D721Med (cell line): ENCODE results near the gene OTOR.

Experiments used
- DNase-seq: peaks from one replicate; pipeline ENCODE4 v3.0.0; 2011; ENCODE audit warnings: low spot score; ENCODE audit not compliant: insufficient read length
- FAIRE-seq: peaks from 2 replicates; lab custom pipeline; 2011; peaks lifted over from hg19 to GRCh38; lab: Jason Lieb, UNC
- CTCF ChIP-seq: IDR thresholded peaks from 2 replicates; pipeline ENCODE4 v1.5.1; 2012; ENCODE audit warnings: mild to moderate bottlenecking, control low read depth; ENCODE audit not compliant: insufficient read depth; ENCODE audit errors: missing control alignments

The OTOR gene

GRCh38 chr20:16729080-16729479, 19.1 kb upstream of the OTOR start:
- DNase-seq = no peak
- no peak for FAIRE-seq
- TF ChIP-seq CTCF = no peak

- DNase-seq (peak; percentile 28), FAIRE-seq (no peak)
- no peak for TF ChIP-seq CTCF
Observed at GRCh38 chr20:16729565-16730460, 18.3 kb upstream of the OTOR start, which contains the start of gene SNRPB2. Gene SNRPB2, plus strand, starts transcription at chr20:16730026. Its CDS starts 1,677 bp downstream, at chr20:16731703.

- no peak for DNase-seq
- TF ChIP-seq CTCF = no peak
- FAIRE-seq = no peak
Observed at GRCh38 chr20:16732506-16733152, 15.5 kb upstream of the OTOR start.

DNA sequence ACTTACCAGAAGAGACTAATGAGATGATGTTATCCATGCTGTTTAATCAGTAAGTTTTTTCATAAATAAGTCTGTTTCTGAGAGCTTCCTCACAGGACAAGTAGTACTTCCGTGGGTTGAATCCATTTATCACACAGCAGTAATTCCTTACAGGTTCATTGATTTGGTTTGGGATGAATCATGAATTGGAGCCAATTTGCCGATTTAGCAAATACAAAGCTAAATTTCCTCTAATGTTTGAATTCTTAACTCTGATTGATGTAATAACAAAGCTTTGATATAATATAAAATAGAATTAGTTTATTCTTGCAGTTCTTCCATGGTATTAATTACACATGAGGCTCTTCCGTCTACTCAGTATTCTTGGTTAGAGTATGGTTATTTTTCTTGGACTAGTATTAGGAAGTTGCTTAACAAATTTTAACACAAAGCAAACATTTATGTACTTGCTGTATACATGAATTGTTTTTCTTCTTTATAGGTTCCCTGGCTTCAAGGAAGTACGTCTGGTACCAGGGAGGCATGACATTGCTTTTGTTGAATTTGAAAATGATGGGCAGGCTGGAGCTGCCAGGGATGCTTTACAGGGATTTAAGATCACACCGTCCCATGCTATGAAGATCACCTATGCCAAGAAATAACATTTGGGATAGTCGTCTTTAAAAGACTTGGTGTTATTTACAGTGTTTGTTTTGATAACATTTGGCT, 7.6 kb upstream of the OTOR start:
- FAIRE-seq = no peak
- TF ChIP-seq CTCF = no peak

DNA sequence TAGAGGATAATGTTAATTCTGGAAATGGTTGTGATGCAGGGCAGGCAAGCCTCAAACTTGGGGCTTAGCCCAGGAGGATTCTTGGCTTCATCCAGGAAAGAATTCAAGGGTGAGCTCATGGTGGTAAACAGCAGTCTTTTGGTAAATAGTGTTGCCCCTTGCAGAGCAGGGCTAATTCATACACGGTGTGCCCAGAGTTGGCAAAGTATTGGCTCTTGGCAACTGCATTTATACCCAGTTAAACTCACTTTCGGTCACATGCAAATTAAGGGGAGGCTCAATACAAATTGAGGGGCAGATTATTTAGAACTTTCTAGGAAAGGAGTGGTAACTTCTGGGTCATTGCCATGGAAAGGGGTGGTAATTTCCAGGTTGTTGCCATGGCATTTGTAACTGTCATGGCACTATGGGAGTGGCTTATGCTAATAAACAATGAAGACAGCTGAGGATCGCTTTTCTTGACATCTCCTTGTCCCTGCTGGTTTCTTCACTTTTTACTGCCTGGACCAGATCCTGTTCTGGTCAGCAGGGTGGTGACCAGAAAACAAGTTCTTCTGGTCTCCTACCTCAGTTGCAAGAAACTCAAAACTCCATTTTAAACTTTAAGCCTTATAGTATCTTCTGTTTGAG, 3.9 kb upstream of the OTOR start:
- no peak for TF ChIP-seq CTCF
- DNase-seq (no peak), FAIRE-seq (no peak)

More for the DNA sequence above, 7.6 kb upstream of the OTOR start:
- no peak for DNase-seq

DNA sequence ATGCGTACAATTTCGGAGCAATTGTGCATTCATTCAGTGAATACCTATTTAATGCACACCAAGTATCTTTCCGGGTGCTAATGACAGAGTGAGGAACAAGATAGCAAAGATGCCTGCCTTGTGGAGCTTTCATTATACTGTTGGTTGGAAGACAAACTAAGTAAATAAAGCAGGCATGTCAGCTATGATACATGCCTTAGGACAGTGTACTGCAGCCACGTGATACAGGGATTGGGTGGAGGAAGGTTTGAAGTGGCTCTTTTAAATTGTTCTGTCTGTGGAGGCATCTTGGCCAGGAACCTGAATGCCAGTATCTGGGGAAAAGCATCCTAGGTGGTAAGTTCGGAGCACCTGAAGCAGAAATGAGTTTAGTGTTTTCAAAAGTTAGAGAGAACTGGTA, 3.0 kb upstream of the OTOR start:
- FAIRE-seq (no peak), DNase-seq (no peak)
- TF ChIP-seq CTCF = no peak
